ENCODE measurements around the gene KCNAB2.

KCNAB2 gene

DNA sequence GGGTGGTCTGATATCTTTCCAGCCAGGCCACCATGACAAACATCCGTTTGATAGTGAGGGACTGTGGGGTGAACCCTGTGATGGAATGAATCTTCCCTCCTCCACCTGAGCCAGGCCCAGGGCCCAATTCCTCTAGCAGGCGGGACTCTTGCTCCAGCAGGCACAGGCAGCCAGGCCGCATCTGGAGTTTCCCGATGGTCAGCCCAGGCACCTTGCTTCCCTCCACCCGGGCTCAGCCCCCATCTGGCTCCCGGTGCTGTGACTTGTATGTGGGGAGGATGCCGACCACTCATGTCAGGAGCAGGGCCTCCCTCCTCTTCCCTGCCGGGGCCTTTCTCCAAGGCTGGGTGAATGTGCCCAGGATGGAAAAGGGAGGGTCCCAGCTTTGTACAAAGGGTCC, 21.0 kb downstream of the KCNAB2 start:
- no peak for TF ChIP-seq EZH2phosphoT487 (IDR thresholded peaks at IDR 0.05; ENCODE audit: low read depth)
- TF ChIP-seq, protein P1, sequence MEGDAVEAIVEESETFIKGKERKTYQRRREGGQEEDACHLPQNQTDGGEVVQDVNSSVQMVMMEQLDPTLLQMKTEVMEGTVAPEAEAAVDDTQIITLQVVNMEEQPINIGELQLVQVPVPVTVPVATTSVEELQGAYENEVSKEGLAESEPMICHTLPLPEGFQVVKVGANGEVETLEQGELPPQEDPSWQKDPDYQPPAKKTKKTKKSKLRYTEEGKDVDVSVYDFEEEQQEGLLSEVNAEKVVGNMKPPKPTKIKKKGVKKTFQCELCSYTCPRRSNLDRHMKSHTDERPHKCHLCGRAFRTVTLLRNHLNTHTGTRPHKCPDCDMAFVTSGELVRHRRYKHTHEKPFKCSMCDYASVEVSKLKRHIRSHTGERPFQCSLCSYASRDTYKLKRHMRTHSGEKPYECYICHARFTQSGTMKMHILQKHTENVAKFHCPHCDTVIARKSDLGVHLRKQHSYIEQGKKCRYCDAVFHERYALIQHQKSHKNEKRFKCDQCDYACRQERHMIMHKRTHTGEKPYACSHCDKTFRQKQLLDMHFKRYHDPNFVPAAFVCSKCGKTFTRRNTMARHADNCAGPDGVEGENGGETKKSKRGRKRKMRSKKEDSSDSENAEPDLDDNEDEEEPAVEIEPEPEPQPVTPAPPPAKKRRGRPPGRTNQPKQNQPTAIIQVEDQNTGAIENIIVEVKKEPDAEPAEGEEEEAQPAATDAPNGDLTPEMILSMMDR (IDR thresholded peaks at IDR 0.05; ENCODE audit: low read depth, low read length) = no peak

GRCh38 chr1:6068073-6068472, 22.4 kb downstream of the KCNAB2 start:
- TF ChIP-seq, protein P1 (IDR thresholded peaks at IDR 0.05; ENCODE audit: low read depth, low read length) = no peak
- no peak for TF ChIP-seq EZH2phosphoT487 (IDR thresholded peaks at IDR 0.05; ENCODE audit: low read depth)
- H3K4me3 ChIP-seq (ENCODE audit: low read length) = no peak overlapping the region
- no peaks in the 10 kb centered on the region for H3K4me1 ChIP-seq (ENCODE audit: low read length)
- H3K9me3 ChIP-seq (ENCODE audit: insufficient read depth, low read length) = no peaks in the 10 kb centered on the region
- no peak overlapping the region for H3K27ac ChIP-seq (ENCODE audit: low read length)
- no peak overlapping the region for H2AFZ ChIP-seq (ENCODE audit: low read depth, low read length)
- no peak overlapping the region for H3K4me2 ChIP-seq (ENCODE audit: low read length)
- no peaks in the 10 kb centered on the region for H3K79me2 ChIP-seq (ENCODE audit: low read length)
- no peaks in the 10 kb centered on the region for H3K27me3 ChIP-seq (ENCODE audit: low read depth, low read length)
- H3K36me3 ChIP-seq (replicated peaks; ENCODE audit: low read depth, low read length) = no peaks in the 10 kb centered on the region
- H3K9ac ChIP-seq (ENCODE audit: low read length) = no peak overlapping the region
- peaks cover 27% of the 10 kb centered on the region; the same call in 1 of the 2 replicates for H4K20me1 ChIP-seq (ENCODE audit: insufficient read depth, low read length)

More for the DNA sequence above, 21.0 kb downstream of the KCNAB2 start:
- Histone ChIP-seq H3K4me1 (ENCODE audit: low read length) (no peaks in the 10 kb centered on the region), H3K4me2 (ENCODE audit: low read length) (no peak overlapping the region), H3K27ac (ENCODE audit: low read length) (no peak overlapping the region), H3K79me2 (ENCODE audit: low read length) (no peaks in the 10 kb centered on the region), H3K9me3 (ENCODE audit: insufficient read depth, low read length) (no peaks in the 10 kb centered on the region), H4K20me1 (ENCODE audit: insufficient read depth, low read length) (peaks cover 27% of the 10 kb centered on the region; the same call in 1 of the 2 replicates), H3K27me3 (ENCODE audit: low read depth, low read length) (no peaks in the 10 kb centered on the region), H3K36me3 (replicated peaks; ENCODE audit: low read depth, low read length) (no peaks in the 10 kb centered on the region), H3K4me3 (ENCODE audit: low read length) (no peak overlapping the region), H2AFZ (ENCODE audit: low read depth, low read length) (no peak overlapping the region), H3K9ac (ENCODE audit: low read length) (no peak overlapping the region)

DNA sequence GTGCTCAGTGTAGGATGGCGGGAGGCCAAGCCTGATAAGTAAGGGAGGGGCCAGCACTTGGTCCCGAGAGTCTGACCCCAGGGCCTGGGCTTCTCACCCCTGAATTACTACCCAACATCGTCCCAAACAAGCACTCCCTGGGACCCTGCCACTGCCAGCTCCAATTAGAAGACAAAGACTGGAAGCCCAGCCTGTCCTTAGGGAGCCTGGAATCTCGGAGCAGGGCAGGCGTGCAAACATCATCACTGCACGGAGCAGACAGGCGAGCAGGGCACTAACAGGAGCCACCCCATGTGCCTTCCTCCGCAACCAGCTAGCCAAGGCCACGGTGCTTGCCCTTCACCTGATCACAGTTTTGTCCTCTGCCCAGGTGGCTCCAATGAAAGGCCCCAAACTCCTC, 23.2 kb downstream of the KCNAB2 start:
- H4K20me1 ChIP-seq (ENCODE audit: insufficient read depth, low read length) = peaks cover 25% of the 10 kb centered on the region; the same call in 1 of the 2 replicates

DNA sequence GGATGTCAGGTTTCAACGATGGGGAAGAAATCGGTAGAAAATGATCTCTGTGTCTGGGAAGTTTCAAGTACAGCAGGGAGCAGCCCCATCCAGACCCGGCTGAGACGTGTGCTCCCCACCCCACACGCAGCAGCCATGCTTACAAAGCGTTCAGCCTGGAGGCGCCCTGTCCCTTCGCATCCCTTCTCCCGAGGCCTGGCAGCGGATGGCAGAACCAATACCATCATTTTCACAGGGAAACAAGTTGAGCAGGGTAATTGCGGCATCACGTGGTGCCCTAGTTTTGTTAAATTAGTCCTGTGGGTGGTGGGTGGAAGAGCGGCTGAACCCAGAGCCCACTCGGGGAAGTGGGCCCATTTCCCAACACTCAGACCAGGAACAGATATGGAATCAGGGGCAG, 23.9 kb downstream of the KCNAB2 start:
- no peaks in the 10 kb centered on the region for H3K4me1 ChIP-seq (ENCODE audit: low read length)
- H3K27me3 ChIP-seq (ENCODE audit: low read depth, low read length) = no peaks in the 10 kb centered on the region
- peaks cover 24% of the 10 kb centered on the region; the same call in 1 of the 2 replicates for H4K20me1 ChIP-seq (ENCODE audit: insufficient read depth, low read length)
- no peak overlapping the region for H3K4me3 ChIP-seq (ENCODE audit: low read length)
- H2AFZ ChIP-seq (ENCODE audit: low read depth, low read length) = no peak overlapping the region
- peaks cover 4% of the 10 kb centered on the region for H3K36me3 ChIP-seq (replicated peaks; ENCODE audit: low read depth, low read length)
- H3K4me2 ChIP-seq (ENCODE audit: low read length) = no peak overlapping the region
- H3K9ac ChIP-seq (ENCODE audit: low read length) = no peak overlapping the region
- no peaks in the 10 kb centered on the region for H3K9me3 ChIP-seq (ENCODE audit: insufficient read depth, low read length)
- no peak for TF ChIP-seq EZH2phosphoT487 (IDR thresholded peaks at IDR 0.05; ENCODE audit: low read depth)
- TF ChIP-seq, protein P1 (IDR thresholded peaks at IDR 0.05; ENCODE audit: low read depth, low read length) = no peak
- H3K27ac ChIP-seq (ENCODE audit: low read length) = no peak overlapping the region
- H3K79me2 ChIP-seq (ENCODE audit: low read length) = no peaks in the 10 kb centered on the region

More for the DNA sequence above, 23.2 kb downstream of the KCNAB2 start:
- Histone ChIP-seq H3K9me3 (ENCODE audit: insufficient read depth, low read length) (no peaks in the 10 kb centered on the region), H3K27ac (ENCODE audit: low read length) (no peak overlapping the region), H3K4me1 (ENCODE audit: low read length) (no peaks in the 10 kb centered on the region), H3K4me3 (ENCODE audit: low read length) (no peak overlapping the region), H2AFZ (ENCODE audit: low read depth, low read length) (no peak overlapping the region), H3K9ac (ENCODE audit: low read length) (no peak overlapping the region), H3K36me3 (replicated peaks; ENCODE audit: low read depth, low read length) (peaks cover 3% of the 10 kb centered on the region), H3K79me2 (ENCODE audit: low read length) (no peaks in the 10 kb centered on the region), H3K4me2 (ENCODE audit: low read length) (no peak overlapping the region), H3K27me3 (ENCODE audit: low read depth, low read length) (no peaks in the 10 kb centered on the region)
- TF ChIP-seq, protein P1 (IDR thresholded peaks at IDR 0.05; ENCODE audit: low read depth, low read length) = no peak

Data from OCI-LY3 (cell line).